GM23248 (cell line): ENCODE measurements around the gene MSH3. TPM values are rescaled to one million over a fixed set of nuclear protein-coding genes. Genes with fewer than 3 reads are reported as not detected.

ENCODE experiments used
- DNase-seq: peaks from one replicate; pipeline ENCODE4 v3.0.0-alpha.2; 2015
- H2AFZ ChIP-seq: fragments of 200-600 bp; sonication (generic); 2 replicates; pipeline ENCODE4 v1.6.1; 2016; ENCODE audit warnings: antibody characterized with exemption
- H3F3A ChIP-seq: fragments of 200-600 bp; sonication (generic); 2 replicates; pipeline ENCODE4 v1.6.1; 2016; ENCODE audit warnings: mild to moderate bottlenecking, antibody characterized with exemption, mixed run types; ENCODE audit not compliant: insufficient read depth
- H3K27ac ChIP-seq: fragments of 200-600 bp; sonication (generic); 2 replicates; pipeline ENCODE4 v1.5.1; 2016; ENCODE audit warnings: mild to moderate bottlenecking
- H3K27me3 ChIP-seq: fragments of 200-600 bp; sonication (generic); replicated peaks from 2 replicates; pipeline ENCODE4 v1.6.1; 2016; ENCODE audit warnings: mild to moderate bottlenecking; ENCODE audit not compliant: insufficient read depth
- H3K36me3 ChIP-seq: fragments of 200-600 bp; sonication (generic); 2 replicates; pipeline ENCODE4 v1.6.1; 2016; ENCODE audit warnings: low read depth, mild to moderate bottlenecking
- H3K4me1 ChIP-seq: fragments of 200-600 bp; sonication (generic); 2 replicates; pipeline ENCODE4 v1.6.1; 2016; ENCODE audit warnings: mild to moderate bottlenecking; ENCODE audit not compliant: insufficient read depth
- H3K4me2 ChIP-seq: fragments of 200-600 bp; sonication (generic); one replicate; pipeline ENCODE4 v1.6.1; 2016; ENCODE audit warnings: mild to moderate bottlenecking; ENCODE audit not compliant: unreplicated experiment
- H3K4me3 ChIP-seq: fragments of 200-600 bp; sonication (generic); 2 replicates; pipeline ENCODE4 v1.5.1; 2016; ENCODE audit warnings: mild to moderate bottlenecking
- H3K79me2 ChIP-seq: fragments of 200-600 bp; sonication (generic); 2 replicates; pipeline ENCODE4 v1.6.1; 2016; ENCODE audit warnings: mild to moderate bottlenecking; ENCODE audit not compliant: insufficient read depth
- H3K9ac ChIP-seq: fragments of 200-600 bp; sonication (generic); 2 replicates; pipeline ENCODE4 v1.6.1; 2016; ENCODE audit warnings: mild to moderate bottlenecking
- H3K9me2 ChIP-seq: fragments of 200-600 bp; sonication (generic); 2 replicates; pipeline ENCODE4 v1.6.1; 2016; ENCODE audit warnings: mixed run types, mild to moderate bottlenecking, moderate library complexity; ENCODE audit not compliant: insufficient read depth
- H3K9me3 ChIP-seq: fragments of 200-600 bp; sonication (generic); one replicate; pipeline ENCODE4 v1.6.1; 2017; ENCODE audit warnings: low read depth
- H4K20me1 ChIP-seq: fragments of 200-600 bp; sonication (generic); 2 replicates; pipeline ENCODE4 v1.6.0; 2016; ENCODE audit not compliant: insufficient read depth
- EZH2 ChIP-seq: fragments of 200-600 bp; sonication (generic); IDR thresholded peaks from 2 replicates; pipeline ENCODE4 v1.6.1; 2018; ENCODE audit warnings: antibody characterized with exemption, mild to moderate bottlenecking; ENCODE audit not compliant: insufficient read depth, poor library complexity, severe bottlenecking
- EZH2phosphoT487 ChIP-seq: fragments of 200-600 bp; sonication (generic); IDR thresholded peaks from 2 replicates; pipeline ENCODE4 v1.6.1; 2018; ENCODE audit warnings: antibody characterized with exemption, moderate library complexity, mild to moderate bottlenecking, low read depth; ENCODE audit not compliant: insufficient read depth
- WGBS, 2 experiments: methylation state at CpG; one replicate each; pipeline ENCODE4 v1.1.6; 2015 to 2017; ENCODE audit warnings: low lambda C conversion rate in 2 of 2, low coverage in 1 of 2; ENCODE audit errors: missing lambda C conversion rate in 2 of 2; 5-methylcytosine and 5-hydroxymethylcytosine counted together
- in situ Hi-C: fragments of 300-500 bp; cut with MboI; formaldehyde crosslinking; loops from 2 replicates; pipeline ENCODE4 v1.15.0; 2020
- polyA plus RNA-seq: library from polyadenylated mRNA; unstranded; fragments of >200 nt; fragmentation: Nextera tagmentation; extraction: Ambion mirVana; gene quantifications from 2 replicates; pipeline ENCODE4 v1.2.1, GENCODE V29; 2016
- total RNA-seq: library from RNA; depleted of rRNA; stranded (reverse); fragments of >200 nt; shearing (Covaris generic); gene quantifications from 2 replicates; pipeline ENCODE4 v1.2.3, GENCODE V29; 2014

Gene MSH3
- total and polyA plus RNA-seq, 2 experiments from 2014 or later: 11.7 to 14.0 TPM

- Histone ChIP-seq H2AFZ (no peak overlapping the region), H3K27me3 (no peaks in the 10 kb centered on the region), H4K20me1 (no peaks in the 10 kb centered on the region), H3K79me2 (no peaks in the 10 kb centered on the region), H3K9me3 (no peaks in the 10 kb centered on the region), H3K4me3 (no peak overlapping the region), H3K36me3 (no peaks in the 10 kb centered on the region), H3K27ac (no peak overlapping the region), H3K9ac (no peak overlapping the region), H3K4me1 (no peaks in the 10 kb centered on the region), H3K9me2 (no peaks in the 10 kb centered on the region), H3F3A (no peaks in the 10 kb centered on the region), H3K4me2 (no peak overlapping the region)
- 100% methylated on average over 4 of the region's 4 CpGs for WGBS, 2 experiments
- in situ Hi-C loops: no loop called here
- no peak for TF ChIP-seq EZH2
- TF ChIP-seq EZH2phosphoT487: no peak
- no peak for DNase-seq
Measured at GRCh38 chr5:80644900-80645299, 9.6 kb upstream of the MSH3 start.

GRCh38 chr5:80646926-80647325 lies 7.5 kb upstream of the MSH3 start:
- H3K9ac ChIP-seq: no peak overlapping the region
- H3K9me2 ChIP-seq: no peaks in the 10 kb centered on the region
- no peak for DNase-seq
- no peaks in the 10 kb centered on the region for H3K79me2 ChIP-seq
- H3K36me3 ChIP-seq: no peaks in the 10 kb centered on the region
- no peak overlapping the region for H2AFZ ChIP-seq
- no peaks in the 10 kb centered on the region for H3F3A ChIP-seq
- H3K4me3 ChIP-seq: no peak overlapping the region
- whole genome bisulfite sequencing, 2 experiments: 55 to 56% methylated on average over 3 of the region's 3 CpGs
- no peaks in the 10 kb centered on the region for H3K9me3 ChIP-seq
- no peaks in the 10 kb centered on the region for H4K20me1 ChIP-seq
- no peak overlapping the region for H3K27ac ChIP-seq
- no peak overlapping the region for H3K4me2 ChIP-seq
- H3K27me3 ChIP-seq: no peaks in the 10 kb centered on the region
- in situ Hi-C loops: no loop called here
- TF ChIP-seq EZH2phosphoT487: no peak
- H3K4me1 ChIP-seq: no peaks in the 10 kb centered on the region

- H3K4me2 ChIP-seq: peak overlapping the region; percentile 84
- H2AFZ ChIP-seq: no peak overlapping the region
- peak overlapping the region; percentile 85 for H3K4me3 ChIP-seq
- H3F3A ChIP-seq: no peaks in the 10 kb centered on the region
- H3K9me2 ChIP-seq: no peaks in the 10 kb centered on the region
- 69 to 70% methylated on average over 8 of the region's 8 CpGs for WGBS, 2 experiments
- H3K79me2 ChIP-seq: peaks cover 37% of the 10 kb centered on the region
- H3K4me1 ChIP-seq: peaks cover 22% of the 10 kb centered on the region
- H3K9ac ChIP-seq: peak overlapping the region; percentile 85
- no peaks in the 10 kb centered on the region; the same call in 1 of the 2 replicates for H3K36me3 ChIP-seq
- no peak overlapping the region for H3K27ac ChIP-seq
- DNase-seq: no peak
- TF ChIP-seq EZH2phosphoT487 (no peak), EZH2 (no peak)
- no peaks in the 10 kb centered on the region for H3K27me3 ChIP-seq
- in situ Hi-C loops: no loop called here
- no peaks in the 10 kb centered on the region for H3K9me3 ChIP-seq
- no peaks in the 10 kb centered on the region for H4K20me1 ChIP-seq
Measured at GRCh38 chr5:80653502-80653901, 950 bp upstream of the MSH3 start.

- WGBS, 2 experiments: 1 to 2% methylated on average over 24 of the region's 24 CpGs
- Histone ChIP-seq H3K4me3 (peak overlapping the region; percentile 85), H3K27me3 (no peaks in the 10 kb centered on the region), H2AFZ (peak overlapping the region; percentile 58), H3K27ac (0 out of 2 replicates have a peak overlapping the region, but pooled peaks have one; percentile 4), H3K9ac (peak overlapping the region; percentile 85), H3K9me3 (no peaks in the 10 kb centered on the region), H3K79me2 (peaks cover 37% of the 10 kb centered on the region), H3K9me2 (no peaks in the 10 kb centered on the region), H3K4me1 (peaks cover 22% of the 10 kb centered on the region), H3F3A (peaks cover 5% of the 10 kb centered on the region; the same call in 1 of the 2 replicates), H4K20me1 (no peaks in the 10 kb centered on the region), H3K36me3 (no peaks in the 10 kb centered on the region; the same call in none of the 2 replicates), H3K4me2 (peak overlapping the region; percentile 84)
- in situ Hi-C loops: no loop called here
- DNase-seq: peak; percentile 15
- TF ChIP-seq EZH2 (no peak), EZH2phosphoT487 (no peak)
Measured at GRCh38 chr5:80654054-80654390, 430 bp upstream of the MSH3 start.
